Breast epithelium (tissue), 4 donors: Measurements from ENCODE around the gene MYH6. TPM values are rescaled to one million over a fixed set of nuclear protein-coding genes. Genes with fewer than 3 reads are reported as not detected.
"Not testable (repeated sequence)": the region's sequence is repeated elsewhere in the genome, so short reads cannot be mapped to it uniquely, and the experiment has no call there.

Experiments used
- DNase-seq, 2 donors: peaks; one replicate each; pipeline ENCODE4 v3.0.0-alpha.2; 2019; ENCODE audit warnings: low spot score in 2 of 2
- H3K27ac ChIP-seq, 2 donors: fragments of 200-600 bp; sonication (generic) in 1 of 2; one replicate each; pipeline ENCODE4 v1.5.1; 2016 to 2019; ENCODE audit warnings: mild to moderate bottlenecking in 1 of 2
- H3K27me3 ChIP-seq, 2 donors: fragments of 200-600 bp; sonication (generic) in 1 of 2; one replicate each; pipeline versions ENCODE4 v1.5.1 to v1.6.0; 2017 to 2019; ENCODE audit warnings: control low read depth in 1 of 2, mild to moderate bottlenecking in 1 of 2
- H3K36me3 ChIP-seq: fragments of 200-600 bp; one replicate; pipeline ENCODE4 v1.5.1; 2019
- H3K4me1 ChIP-seq, 2 donors: fragments of 200-600 bp; sonication (generic); one replicate each; pipeline ENCODE4 v1.5.1; 2016 to 2019; ENCODE audit warnings: control low read depth in 1 of 2
- H3K4me3 ChIP-seq, 3 donors: fragments of 200-600 bp; sonication (generic); 1 replicate in 2 of 3; 2 replicates in 1 of 3; pipeline ENCODE4 v1.5.1; 2016 to 2019; ENCODE audit warnings: mild to moderate bottlenecking in 3 of 3, moderate library complexity in 2 of 3
- H3K9me3 ChIP-seq, 2 donors: fragments of 200-600 bp; sonication (generic) in 1 of 2; one replicate each; pipeline ENCODE4 v1.5.1; 2016 to 2019; ENCODE audit warnings: control low read depth in 1 of 2
- CTCF ChIP-seq, 3 donors: fragments of 450-650 bp; IDR thresholded peaks; one replicate each; pipeline ENCODE4 v1.5.1; 2016 to 2017; ENCODE audit warnings: antibody characterized with exemption in 3 of 3, mild to moderate bottlenecking in 3 of 3, moderate library complexity in 3 of 3
- POLR2A ChIP-seq: fragments of 450-650 bp; IDR thresholded peaks from one replicate; pipeline ENCODE4 v1.6.1; 2016; ENCODE audit warnings: antibody characterized with exemption, mild to moderate bottlenecking, moderate library complexity
- POLR2AphosphoS5 ChIP-seq, 3 donors: sonication (generic); formaldehyde crosslinking; IDR thresholded peaks; one replicate each; pipeline ENCODE4 v1.6.1; 2017; ENCODE audit warnings: antibody characterized with exemption in 3 of 3
- intact Hi-C: fragments of 100-400 bp; cut with DNase I; formaldehyde crosslinking; loops from one replicate; pipeline ENCODE4 v1.15.1; 2023; ENCODE audit warnings: low total_unique reads
- total RNA-seq, 3 donors: library from RNA; depleted of rRNA; stranded (reverse); fragments of >200 nt; gene quantifications; one replicate each; pipeline ENCODE4 v1.1.0, GENCODE V29; 2016

Gene MYH6
- total RNA-seq, 3 donors from 2014 or later: not detected

DNA sequence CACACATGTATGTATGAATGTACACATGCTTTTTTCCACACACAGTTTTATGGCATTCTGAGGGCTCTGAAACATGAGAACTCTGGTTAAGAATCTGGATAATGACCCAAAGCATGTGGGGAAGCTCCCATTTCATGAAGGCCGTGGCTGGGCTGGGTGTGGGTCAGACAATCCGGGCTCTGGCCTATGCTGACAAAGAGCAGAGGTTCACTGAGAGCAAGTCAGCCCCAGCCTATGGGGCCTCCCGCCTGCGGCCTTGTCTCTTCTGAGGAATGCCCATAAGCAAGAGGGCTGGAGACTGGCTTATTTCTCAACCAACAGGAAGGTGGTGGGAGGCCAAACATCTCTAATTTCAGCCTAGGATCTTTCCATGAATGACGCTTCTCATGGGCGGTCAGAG lies 8.5 kb downstream of the MYH6 start:
- H3K4me3 ChIP-seq: no peak overlapping the region
- no peaks in the 10 kb centered on the region for H3K36me3 ChIP-seq
- H3K27ac ChIP-seq: no peak overlapping the region
- no peaks in the 10 kb centered on the region for H3K9me3 ChIP-seq
- no peaks in the 10 kb centered on the region for H3K4me1 ChIP-seq
- peaks cover 0 to 14% of the 10 kb centered on the region in 2 donors for H3K27me3 ChIP-seq
- DNase-seq: no peak
- no peak for TF ChIP-seq POLR2AphosphoS5 (IDR thresholded peaks at IDR 0.05)
- intact Hi-C loops: no loop called here

DNA sequence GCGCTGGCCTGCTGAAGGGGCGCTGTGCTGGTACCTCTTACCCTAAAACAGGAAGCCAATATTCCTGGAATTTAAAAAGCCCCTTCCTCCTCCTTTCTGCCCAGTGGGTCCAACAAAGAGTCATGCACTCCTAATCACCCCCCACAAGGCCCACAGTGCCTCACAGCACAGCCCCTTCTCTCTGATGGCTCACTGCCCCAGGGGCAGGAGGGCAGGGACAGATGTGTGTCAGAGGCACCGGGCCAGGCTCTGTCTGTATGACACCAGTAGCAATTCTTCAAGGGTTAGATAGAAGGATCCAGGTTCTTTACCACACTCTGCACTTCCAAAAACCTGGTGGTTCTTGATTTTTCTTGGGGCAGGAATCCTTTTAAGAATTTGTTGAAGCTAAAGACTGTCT lies 8.9 kb downstream of the MYH6 start:
- TF ChIP-seq POLR2AphosphoS5 (IDR thresholded peaks at IDR 0.05) (no peak), POLR2A (no peak), CTCF (IDR thresholded peaks at IDR 0.05) (no peak)
- Histone ChIP-seq H3K27me3 (peaks cover 0 to 9% of the 10 kb centered on the region in 2 donors), H3K27ac (no peak overlapping the region), H3K4me3 (no peak overlapping the region), H3K4me1 (no peaks in the 10 kb centered on the region), H3K36me3 (no peaks in the 10 kb centered on the region), H3K9me3 (no peaks in the 10 kb centered on the region)
- intact Hi-C loops: no loop called here
- DNase-seq: no peak

GRCh38 chr14:23398348-23398747 lies 9.7 kb downstream of the MYH6 start:
- no peak for DNase-seq
- Histone ChIP-seq H3K36me3 (no peaks in the 10 kb centered on the region), H3K27me3 (peaks cover 0 to 9% of the 10 kb centered on the region in 2 donors), H3K4me1 (no peaks in the 10 kb centered on the region), H3K4me3 (no peak overlapping the region), H3K27ac (no peak overlapping the region), H3K9me3 (no peaks in the 10 kb centered on the region)
- intact Hi-C loops: no loop called here
- TF ChIP-seq CTCF (IDR thresholded peaks at IDR 0.05): no peak
- TF ChIP-seq POLR2AphosphoS5 (IDR thresholded peaks at IDR 0.05): no peak
- TF ChIP-seq POLR2A: no peak

DNA sequence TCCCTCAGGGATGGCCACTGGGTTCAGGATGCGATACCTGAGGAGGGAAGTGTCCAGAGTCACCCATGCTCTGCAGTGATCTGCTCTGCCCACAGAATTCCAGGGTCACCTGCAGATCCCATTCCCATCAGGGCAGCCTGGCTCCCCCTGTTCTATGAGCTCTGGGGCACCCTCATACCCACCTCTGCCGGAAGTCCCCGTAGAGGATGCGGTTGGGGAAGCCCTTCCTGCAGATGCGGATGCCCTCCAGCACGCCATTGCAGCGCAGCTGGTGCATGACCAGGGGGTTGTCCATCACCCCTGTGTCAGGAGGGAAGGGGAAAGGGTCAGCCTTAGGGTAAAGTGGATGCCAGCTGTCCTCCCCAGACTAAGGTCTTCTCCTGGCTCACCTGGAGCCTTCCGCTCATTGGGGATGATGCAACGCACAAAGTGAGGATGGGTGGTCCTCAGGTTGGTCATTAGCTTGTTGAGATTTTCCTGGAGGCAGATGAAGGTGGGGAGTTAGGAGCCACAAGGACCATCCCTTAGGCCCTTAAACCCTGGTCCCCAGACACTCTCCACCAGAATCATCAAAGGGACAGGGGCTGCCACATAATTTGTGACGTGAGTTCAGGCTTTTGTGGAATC lies 11.2 kb downstream of the MYH6 start:
- Histone ChIP-seq H3K4me1 (no peaks in the 10 kb centered on the region), H3K9me3 (no peaks in the 10 kb centered on the region), H3K27me3 (peaks cover 0 to 2% of the 10 kb centered on the region in 2 donors), H3K36me3 (no peaks in the 10 kb centered on the region), H3K4me3 (no peak overlapping the region), H3K27ac (no peak overlapping the region)
- DNase-seq: no peak
- intact Hi-C loops: no loop called here
- no peak for TF ChIP-seq CTCF (IDR thresholded peaks at IDR 0.05)
- no peak for TF ChIP-seq POLR2AphosphoS5 (IDR thresholded peaks at IDR 0.05)
- TF ChIP-seq POLR2A: no peak

DNA sequence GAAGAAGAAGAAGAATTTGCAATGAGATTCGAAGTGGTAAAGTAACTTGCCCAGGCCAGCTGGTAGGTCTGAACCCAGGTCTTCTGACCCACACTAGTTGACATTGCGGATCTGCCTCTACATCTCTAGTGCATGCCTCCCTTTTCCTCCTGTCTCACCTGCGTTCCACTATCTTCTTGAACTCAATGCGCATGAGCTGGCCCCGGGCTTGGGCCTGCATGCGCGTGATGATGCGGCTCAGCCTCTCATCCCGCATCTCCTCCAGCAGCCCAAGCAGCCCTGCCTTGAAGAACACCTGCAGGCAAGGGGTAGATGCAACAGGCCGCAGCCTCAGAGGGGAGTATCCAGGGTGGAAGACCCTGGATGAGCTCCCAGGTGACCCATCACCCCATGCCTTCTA lies 11.9 kb downstream of the MYH6 start:
- Histone ChIP-seq H3K9me3 (no peaks in the 10 kb centered on the region), H3K36me3 (no peaks in the 10 kb centered on the region), H3K27me3 (no peaks in the 10 kb centered on the region), H3K4me3 (no peak overlapping the region), H3K4me1 (no peaks in the 10 kb centered on the region), H3K27ac (no peak overlapping the region)
- DNase-seq: no peak
- TF ChIP-seq POLR2AphosphoS5 (IDR thresholded peaks at IDR 0.05) (no peak), CTCF (IDR thresholded peaks at IDR 0.05) (no peak), POLR2A (no peak)
- intact Hi-C loops: no loop called here

DNA sequence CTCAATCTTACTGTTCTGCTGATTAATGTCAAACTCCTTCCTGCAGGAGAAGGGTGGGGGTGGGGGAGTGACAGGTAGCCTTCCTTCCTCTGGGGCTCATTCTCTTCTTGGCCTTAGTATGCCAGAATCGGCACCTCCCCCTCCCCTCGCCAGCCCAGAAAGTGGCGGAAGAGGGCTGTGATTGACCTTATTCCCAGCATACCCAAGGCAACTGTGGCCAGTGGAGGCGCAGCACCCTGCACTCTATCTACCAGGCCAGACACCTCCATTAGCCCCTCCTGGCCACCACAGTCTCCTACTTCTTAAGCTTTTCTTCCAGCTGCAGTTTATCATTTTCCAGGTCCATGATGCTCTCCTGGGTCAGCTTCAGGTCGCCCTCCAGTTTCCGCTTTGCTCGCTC lies 15.5 kb downstream of the MYH6 start:
- TF ChIP-seq CTCF (IDR thresholded peaks at IDR 0.05) (no peak), POLR2AphosphoS5 (IDR thresholded peaks at IDR 0.05) (no peak), POLR2A (no peak)
- DNase-seq: no peak
- Histone ChIP-seq H3K4me1 (no peaks in the 10 kb centered on the region), H3K4me3 (no peak overlapping the region), H3K27me3 (no peaks in the 10 kb centered on the region), H3K36me3 (no peaks in the 10 kb centered on the region), H3K27ac (no peak overlapping the region), H3K9me3 (no peaks in the 10 kb centered on the region)
- intact Hi-C loops: no loop called here

DNA sequence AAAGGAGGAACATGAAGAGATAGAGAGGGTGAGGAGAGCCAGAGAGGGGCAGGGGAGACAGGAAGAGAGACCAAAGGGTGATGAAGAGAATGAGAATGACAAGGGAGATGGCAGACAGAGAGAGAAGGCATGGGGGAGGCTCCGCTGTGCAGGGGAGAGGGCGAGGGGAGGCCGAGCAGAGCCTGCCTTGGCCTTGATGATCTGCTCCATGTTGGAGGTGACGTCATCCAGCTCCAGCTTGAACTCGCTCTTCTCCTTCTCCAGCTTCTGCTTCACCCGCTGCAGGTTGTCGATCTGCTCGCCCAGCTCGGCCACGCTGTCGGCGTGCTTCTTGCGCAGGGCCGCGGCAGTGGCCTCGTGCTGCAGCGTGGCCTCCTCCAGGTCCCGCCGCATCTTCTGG lies 18.2 kb downstream of the MYH6 start:
- intact Hi-C loops, H3K36me3 ChIP-seq, H3K4me3 ChIP-seq, H3K9me3 ChIP-seq, H3K4me1 ChIP-seq, H3K27ac ChIP-seq, H3K27me3 ChIP-seq, DNase-seq: not testable (repeated sequence)
